Activated CD8-positive, alpha-beta memory T cell treated with anti-CD3 and anti-CD28 coated beads, Interleukin-2, amount 50 U/mL, for 1 hour (primary cell): ENCODE results near the gene DLX1.
"Not testable (repeated sequence)": the region's sequence is repeated elsewhere in the genome, so short reads cannot be mapped to it uniquely, and the experiment has no call there.

ENCODE experiments used
- DNase-seq: peaks from one replicate; pipeline ENCODE4 v3.0.0-alpha.2; 2020; ENCODE audit errors: extremely low read depth

DLX1 gene

DNA sequence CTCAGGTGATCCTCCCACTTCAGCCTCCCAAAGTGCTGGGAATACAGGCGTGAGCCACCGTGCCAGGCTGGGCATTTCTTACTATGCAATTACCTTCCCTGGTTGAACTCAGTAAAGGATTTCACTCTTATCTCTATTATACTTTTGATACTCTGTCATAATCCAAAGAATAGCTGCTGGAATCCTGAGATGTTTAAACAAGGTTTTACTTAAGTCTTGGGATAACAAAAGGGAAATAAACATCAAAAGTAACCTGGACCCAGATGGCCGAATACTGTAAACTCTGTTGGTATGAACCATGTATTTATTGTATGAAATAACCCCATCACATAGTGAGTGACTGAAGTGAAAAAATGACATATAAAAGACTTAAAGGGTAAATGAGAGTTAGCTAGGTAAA is 29.3 kb downstream of the DLX1 start:
- no peak for DNase-seq

DNA sequence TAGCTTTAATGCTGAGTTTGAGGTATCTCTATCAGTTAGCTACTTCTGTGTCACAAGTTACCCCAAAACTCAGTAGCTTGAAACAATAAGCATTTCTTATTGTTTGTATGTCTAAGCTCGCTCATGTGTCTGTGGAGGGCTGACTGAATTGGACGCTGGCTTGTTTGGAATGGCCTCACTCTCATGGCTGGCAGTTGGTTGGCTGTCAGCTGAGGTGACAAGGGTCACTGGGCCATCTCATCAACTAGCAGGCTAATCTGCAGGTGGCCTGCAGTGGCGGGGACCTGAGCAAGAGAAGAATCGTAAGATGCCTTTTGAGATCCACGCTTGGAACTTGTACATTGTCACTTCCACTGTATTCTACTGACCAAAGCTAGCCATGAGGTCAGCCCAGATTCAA is 30.8 kb downstream of the DLX1 start:
- no peak for DNase-seq

DNA sequence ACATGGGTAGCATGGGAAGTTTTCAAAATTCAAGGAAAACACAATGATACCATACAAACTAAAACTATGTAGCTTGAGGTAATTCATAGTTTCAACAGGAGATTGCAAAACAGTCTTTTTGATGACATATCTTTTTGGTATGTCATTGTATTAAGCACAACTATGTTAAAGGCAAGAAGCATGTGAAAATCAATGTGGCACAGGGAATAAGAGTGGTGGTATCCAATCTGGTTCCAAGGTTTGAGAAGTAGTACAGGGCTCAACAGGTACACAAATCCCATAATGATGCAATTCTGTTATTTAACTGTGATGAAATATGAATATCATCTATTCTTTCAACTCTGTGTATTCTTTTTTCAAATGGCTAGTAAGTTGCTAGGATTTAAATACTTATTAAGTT is 33.8 kb downstream of the DLX1 start:
- no peak for DNase-seq

DNA sequence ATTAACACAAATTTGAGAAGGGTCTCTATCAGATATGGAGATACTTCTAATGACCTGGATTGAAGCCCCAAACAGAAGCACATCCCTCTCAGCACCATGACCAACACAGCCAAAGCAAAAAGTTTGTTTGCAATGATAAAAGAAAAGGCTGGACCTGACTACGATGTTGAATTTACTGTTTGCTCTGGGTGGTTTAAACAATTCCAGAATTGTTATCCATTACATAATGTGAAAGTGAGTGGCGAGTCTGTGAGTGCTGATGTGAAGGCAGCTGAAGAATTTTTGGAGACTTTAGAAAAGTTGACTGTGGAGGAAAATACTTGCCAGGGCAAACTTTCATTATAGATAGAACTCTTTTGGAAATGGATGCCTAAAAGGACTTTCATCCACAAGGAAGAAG is 34.8 kb downstream of the DLX1 start:
- no peak for DNase-seq

DNA sequence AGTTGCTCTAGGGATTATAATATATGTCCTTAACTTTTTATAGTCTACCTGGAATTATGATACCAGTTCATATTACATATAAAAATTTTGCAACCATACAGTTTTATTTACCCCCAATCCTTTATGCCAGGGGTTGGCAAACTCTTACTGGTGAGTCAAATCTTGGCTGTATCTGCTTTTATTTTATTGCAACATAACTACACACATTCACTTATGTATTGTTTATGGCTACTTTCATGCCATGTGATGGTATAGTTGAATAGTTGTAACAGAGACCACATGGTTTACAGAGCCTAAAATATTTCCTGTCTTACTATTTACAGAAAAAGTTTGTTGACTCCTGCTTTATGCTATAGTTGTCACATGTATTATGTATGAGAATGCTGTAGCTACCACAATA is 43.2 kb downstream of the DLX1 start:
- no peak for DNase-seq

DNA sequence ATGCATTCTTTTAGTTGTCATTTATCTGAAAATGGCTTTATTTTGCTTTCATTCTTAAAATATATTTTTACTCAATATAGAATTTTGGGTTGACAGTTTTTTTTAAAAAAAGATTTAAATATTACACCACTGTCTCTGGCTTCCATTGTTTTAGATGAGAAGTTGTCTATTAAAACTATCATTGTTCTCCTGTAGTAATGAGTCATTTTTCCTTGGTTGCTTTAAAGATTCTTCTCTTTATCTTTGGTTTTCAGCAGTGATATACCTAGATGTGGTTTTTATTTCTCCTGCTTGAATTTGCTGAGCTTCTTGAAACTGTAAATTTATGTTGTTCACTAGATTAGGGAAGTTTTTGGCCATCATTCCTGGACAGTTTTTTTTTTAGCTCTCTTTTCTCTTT is 44.1 kb downstream of the DLX1 start:
- no peak for DNase-seq

DNA sequence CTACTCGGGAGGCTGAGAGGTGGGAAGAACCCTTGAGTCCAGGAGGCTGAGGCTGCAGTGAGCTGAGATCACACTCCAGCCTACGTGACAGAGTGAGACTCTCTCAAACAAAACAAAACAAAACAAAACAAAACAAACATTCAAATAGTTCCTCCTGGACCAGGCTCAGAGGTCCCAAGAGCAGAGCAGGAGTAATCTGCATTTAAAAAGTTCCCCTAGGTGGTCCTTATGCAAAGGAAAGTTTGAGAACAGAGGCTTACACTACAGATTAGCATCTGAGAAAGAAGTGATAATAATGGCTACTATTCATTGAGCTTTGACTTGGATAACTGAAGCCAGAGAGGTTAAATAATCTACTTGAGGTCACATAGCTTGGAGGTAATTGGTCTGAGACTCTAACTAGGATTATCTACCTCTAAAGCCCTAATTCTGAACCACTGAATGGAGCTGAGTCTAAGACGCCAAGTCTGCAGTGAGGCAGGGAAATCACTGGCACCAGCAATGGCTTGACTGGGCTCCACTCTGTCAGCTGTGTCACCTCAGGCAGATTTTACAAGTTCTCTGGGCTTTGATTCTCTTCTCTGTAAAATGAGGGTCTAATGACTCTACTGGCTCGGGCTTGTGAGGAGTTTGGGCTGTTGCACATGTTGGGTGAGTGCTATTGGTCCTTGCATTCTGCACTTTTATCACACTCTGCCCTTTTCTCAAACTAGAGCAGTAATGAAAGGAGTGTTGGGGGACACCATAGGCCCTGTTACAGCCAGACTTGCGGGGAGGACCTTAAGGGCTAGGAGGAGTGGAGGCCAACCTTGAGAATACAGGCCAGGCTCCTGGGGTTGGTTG is 46.6 kb downstream of the DLX1 start:
- no peak for DNase-seq

DNA sequence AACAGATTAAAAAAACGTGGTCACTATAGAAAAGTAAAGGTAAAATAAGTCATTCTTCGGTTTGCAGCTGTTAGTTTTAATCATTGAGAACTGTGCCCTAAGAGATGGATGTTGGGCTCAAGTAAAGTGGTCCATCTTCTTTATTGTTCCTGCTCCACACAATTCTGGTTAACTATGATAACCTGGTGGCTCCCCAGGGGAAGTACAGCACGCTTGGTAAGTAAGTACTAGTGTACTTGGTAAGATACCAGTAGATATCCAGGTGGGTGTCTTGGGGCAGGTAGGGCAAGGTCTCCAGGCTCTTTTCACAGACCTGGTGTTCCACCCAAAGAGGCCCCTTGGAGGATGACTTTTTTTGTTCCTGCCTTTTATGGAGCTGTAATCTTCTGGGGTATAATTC is 49.0 kb downstream of the DLX1 start:
- no peak for DNase-seq

DNA sequence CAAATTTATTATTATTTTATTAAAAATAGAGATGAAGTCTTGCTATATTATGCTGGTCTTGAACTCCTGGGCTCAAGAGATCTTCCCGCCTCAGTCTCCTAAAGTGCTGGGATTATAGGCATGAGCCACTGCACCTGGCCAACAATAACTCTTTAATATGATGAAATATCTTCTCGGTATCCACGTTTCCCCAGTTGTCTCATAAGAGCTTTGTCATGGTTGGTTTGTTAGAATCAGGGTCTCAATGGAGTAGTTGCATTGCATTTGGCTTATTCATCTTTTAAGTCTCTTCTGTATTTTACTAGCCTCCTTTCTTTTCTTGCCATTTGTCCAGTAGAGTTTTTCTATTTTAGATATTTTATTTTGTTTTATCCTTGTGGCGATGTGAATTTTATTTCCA is 50.1 kb downstream of the DLX1 start:
- DNase-seq = no peak

DNA sequence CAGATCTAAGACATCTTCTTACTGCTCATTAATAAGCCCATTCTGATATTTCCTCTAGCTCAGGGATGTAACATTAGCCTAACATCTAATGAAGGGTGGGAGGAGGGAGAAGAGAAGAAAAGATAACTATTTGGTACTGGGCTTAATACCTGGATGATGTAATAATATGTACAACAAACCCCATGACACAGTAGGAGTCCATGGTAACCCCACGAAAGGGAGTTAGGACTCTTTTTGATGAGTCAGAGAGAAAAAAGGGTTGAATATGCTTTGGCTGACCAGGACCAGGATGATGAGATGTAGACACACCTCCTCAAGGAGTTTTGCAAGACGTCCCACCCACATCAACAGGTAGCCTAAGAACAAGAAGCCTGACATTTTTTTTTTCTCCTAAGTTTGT is 51.8 kb downstream of the DLX1 start:
- DNase-seq = no peak

DNA sequence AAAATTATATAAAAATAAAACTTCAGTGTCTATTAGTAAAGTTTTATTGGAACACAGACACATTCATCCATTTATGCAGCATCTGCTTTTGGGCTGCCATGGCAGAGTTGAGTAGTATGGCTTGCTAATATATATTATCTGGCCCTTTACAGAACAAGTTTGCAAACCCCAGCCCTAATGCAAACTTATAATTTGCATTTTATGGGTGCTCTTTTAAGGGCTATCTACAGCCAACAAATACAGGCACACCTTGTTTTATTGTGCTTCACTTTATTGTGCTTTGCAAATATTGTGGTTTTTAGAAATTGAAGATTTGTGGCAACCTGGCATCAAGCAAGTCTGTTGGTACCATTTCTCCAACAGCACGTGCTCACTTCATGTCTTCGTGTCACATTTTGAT is 52.6 kb downstream of the DLX1 start:
- DNase-seq = no peak

DNA sequence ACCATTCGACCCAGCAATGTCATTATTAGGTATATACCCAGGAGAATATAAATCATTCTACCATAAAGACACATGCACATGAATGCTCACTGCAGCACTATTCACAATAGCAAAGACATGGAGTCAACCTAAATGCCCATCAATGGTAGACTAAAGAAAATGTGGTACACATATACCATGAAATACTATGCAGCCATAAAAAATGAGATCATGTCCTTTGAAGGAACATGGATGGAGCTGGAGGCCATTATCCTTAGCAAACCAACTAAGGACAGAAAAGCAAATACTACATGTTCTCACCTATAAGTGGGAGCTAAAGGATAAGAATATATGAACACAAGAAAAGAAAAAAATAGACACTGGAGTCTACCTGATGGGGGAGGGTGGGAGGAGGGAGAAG is 53.4 kb downstream of the DLX1 start:
- DNase-seq = not testable (repeated sequence)
